NCI-H446 (cell line): ENCODE measurements around the gene WWTR1.
A peak's percentile ranks its signal among the peaks of the same experiment; 100 is the strongest.

ENCODE experiments used
- DNase-seq, 2 experiments: peaks; one replicate each; lab custom pipeline; 2025; lab: John Stamatoyannopoulos, UW

WWTR1 gene

DNA sequence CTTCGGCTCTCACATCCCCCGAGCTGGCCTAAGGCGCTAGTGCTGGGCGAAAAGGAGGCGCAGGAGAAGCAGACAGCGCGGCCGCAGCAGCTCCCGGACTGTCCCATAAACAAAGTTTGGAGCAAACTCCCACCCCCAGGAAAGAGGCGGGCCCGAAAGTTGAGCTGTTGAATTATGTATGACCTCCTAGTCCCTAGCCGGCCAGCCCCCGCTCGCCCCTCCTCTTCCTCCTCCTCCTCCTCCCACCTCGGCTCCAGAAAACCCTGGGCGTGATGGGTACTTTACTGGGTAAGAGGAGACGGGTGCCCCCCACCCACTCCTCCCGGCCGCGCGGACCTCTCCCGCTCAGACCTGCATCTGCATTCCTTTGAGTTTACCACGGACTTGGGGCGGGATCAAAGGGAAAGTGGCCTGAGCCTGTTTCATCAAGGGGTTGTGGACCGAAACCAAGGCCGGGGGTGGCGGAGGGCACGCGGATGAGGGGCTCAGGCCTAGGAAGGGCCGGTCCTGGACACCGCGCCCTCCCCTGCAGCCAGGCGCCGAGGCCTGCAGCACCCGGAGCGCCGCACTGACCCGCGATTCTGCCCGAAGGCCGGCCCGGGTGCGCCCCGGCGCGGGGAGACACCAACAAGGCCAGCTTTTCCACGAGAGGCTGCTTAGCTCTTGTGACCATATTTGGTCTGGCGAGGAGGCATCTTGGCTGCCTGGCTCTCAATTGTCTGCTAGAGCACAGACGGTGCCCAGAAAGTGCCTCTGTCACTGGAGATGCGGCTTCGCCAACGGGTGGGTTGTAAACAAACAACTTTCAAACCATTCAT is at the start of gene WWTR1:
Gene WWTR1, minus strand, starts transcription at position 100 of the 818 bp plus-strand sequence. CDS start 719 bp downstream, outside the sequence.
- peak; percentile 71 to 85 for DNase-seq

DNA sequence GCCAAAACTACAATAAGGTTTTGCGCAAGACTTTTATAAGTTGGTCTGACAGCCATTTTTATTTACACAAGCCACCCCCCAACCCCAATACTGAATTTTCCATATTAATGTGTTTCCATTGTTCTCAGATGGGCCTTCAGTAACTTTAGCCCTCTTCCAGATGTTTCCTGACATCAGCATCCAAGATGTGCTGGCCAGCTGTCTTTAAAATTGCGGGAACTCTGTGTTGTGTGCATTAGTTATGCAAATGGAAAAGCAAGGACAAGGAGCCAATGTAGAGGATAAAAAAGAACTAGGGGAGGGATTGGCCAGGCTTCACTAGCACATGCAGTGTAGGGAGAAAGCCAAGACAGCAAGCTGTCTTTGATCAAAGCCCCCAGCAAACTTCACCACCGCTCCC is 49.1 kb upstream of the WWTR1 start:
- no peak for DNase-seq

DNA sequence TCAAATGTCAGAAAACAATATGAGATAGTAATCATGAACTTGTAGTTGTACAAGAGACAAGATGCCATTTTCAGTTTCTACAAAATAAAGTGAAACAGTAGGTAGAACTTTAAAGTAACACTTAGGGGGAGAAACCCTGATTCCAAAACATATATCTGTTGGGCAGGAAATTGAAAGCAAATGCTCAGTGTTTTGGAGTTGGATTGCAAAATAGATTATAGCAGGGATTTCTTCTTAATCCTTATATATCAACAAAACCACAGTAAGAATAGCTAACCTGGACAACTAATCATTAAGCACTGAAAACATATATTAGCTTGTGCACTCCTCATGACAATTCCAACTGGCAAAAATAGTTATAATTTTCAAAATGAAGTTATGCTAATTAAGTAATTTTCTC is 47.6 kb upstream of the WWTR1 start:
- no peak for DNase-seq

DNA sequence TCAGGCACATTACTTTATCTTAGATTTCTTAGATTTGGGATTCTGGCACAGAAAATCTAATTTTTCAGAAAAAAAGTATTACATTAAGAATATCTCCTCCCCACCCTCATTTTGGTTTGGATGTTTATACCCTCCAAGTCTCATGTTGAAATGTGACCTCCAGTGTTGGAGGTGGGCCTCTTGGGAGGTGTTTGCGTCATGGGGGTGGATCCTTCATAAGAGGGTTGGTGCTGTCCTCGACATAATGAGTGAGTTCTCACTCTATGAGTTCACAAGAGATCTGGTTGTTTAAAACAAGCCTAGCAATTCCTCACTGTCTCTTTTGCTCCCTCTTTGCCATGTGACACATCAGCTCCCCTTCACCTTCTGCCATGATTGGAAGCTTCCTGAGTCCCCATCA is 45.6 kb upstream of the WWTR1 start:
- DNase-seq: no peak

DNA sequence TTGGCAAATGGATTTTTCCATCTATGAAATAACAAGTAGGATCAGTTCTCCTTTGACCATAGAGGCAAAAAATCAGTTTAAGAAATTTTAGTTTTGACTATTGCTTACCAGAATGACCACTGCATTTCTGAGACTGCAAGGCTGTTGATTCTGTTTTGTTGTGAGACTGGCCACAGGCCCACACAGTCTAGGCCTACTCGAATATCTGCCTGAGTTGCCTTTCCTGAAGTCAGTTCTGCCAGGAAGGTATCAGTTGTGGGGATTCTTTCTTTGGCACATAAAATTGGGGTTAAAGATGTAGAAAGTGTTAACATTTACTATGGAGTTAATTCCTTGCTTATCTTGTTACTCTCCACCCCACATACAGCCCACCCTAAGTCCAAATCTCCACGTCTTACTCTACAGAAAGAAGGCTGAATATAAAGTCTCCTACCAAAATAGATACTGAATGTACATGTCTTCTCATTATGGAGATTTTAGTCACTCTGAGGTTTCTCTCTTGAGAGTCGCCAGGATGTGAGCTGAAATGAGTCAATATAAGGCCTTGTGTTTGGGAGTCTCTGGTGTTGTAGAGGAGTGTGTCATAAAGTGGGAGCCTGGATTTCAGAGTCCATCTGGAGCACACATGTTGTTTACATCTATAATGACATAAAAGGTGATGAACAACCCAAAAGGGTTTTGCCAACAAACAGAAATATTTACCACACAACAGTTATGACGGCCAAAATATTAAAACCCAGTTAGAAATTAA is 45.0 kb upstream of the WWTR1 start:
- no peak for DNase-seq

DNA sequence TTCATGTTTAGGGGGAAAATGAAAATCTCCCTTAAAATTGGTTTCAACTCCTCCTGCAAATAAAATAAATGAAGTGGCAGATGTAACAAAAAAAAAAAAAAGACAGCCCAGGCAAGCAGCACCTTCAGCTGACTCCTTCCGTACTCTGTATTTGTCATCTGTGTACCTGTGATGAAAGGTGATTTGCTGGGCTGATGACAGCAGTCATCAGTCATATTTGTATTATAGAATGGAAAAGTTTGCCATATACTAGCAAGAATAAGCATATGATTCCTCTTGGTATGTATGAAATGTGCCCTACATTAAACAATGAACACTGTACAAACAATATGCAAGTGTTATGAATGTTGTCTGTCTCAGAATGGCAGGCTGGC is 44.1 kb upstream of the WWTR1 start:
- DNase-seq: no peak

DNA sequence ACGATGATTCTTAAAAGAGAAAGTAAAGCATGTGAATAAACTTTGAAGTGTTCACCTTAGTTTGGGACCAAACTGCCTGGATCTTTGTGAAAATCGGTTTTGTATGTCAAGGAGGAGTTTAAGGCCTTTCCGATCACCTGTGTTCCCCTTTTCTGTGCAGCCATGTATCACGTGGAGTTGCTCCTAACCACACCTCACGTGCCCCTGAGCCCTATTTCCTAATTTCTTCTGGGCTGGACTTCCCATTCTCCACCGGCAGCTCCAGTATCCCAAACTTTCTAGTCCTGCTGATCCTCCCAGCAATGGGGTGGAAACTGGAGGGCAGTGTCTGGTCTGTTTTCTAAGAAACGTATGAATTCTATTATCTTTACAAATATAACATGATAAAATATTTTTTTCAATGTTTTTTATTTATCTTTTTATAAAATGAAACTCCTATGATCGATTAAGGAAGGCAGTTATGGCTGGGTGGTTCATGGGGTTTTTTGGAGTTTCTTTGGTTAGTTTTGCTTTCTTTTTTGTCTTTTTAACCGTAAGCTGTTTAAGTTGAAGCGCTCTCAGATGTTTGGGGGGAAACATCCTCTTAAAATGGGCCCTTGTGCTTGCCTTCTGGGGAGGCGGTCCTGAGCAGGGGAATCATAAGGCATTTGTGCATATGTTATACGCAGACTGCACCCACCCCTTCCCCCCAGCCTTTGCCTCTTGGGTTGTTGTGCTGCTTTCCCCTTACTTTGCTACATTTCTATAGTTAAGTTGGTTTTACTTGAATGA is 43.6 kb upstream of the WWTR1 start:
- DNase-seq: no peak

DNA sequence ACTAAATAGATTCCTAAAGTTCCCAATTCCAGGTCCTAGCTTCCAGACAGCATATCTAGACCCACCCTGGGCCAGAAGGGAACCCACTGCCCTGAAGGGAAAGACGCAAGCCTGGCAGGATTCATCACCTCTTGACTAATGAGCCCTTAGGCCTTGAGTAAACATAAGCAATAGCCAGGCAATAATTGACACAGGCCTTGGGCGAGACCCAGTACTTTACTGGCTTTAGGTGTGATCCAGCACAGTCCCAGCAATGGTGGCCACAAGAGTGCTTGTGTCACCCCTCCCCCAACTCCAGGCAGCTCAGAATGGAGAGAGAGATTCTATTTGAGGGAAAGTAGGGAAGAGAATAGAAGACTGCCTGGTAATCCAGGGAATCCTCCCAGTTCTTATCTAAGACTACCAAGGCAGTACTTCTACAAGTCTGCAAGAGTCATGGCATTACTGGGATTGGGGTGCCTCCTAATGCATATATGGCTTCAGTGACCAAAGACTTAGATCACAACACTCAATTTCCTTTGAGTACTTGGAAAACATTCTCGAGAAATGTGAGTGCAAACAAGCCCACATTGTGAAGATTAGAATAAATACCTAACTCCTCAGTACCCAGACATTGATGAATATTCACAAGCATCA is 30.4 kb upstream of the WWTR1 start:
- no peak for DNase-seq

DNA sequence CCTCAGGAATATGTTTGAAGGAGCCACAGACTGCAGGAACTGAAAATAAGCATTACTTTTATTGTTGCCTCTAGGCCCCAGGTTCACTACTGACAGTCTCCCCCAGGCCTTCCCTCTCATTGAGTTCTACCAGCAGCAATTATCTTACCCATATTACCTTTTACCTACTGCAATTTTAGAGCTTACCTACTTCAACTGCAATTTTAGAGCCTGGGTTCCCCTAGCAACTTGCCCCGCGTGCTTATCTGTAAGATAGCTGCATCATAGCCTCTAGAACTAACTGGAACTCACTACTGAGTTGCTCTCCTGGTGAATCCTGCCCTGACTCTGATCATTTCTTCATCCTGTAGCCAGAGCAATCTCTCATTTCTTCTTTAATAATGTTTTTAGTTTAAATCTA is 29.2 kb upstream of the WWTR1 start:
- DNase-seq: no peak

DNA sequence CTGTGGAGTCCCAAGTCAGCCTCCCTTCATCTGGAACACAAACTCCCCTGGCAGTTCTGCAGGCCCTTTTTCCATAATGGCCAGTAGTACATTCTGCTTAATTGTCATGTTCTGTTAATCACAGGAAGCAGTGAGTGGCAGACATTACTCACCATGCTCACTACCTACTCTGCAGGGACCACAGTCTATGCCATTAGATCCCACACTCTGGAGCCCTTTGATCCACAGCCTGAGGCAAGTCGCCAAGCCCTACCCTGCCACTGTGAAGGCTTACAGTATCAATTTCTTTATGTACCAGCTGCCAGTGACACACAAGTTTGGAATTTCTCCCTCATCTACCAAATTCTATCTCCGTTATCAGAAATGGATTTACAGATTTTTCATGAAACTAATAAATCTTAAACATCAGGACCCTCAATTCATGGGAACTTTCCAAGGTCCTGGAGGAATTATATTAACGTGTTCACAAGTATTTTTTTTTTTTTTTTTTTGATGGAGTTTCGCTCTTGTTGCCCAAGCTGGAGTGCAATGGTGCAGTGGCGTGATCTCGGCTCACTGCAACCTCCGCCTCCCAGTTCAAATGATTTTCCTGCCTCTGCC is 20.6 kb upstream of the WWTR1 start:
- peak in 1 of 2 experiments; percentile 40 for DNase-seq

DNA sequence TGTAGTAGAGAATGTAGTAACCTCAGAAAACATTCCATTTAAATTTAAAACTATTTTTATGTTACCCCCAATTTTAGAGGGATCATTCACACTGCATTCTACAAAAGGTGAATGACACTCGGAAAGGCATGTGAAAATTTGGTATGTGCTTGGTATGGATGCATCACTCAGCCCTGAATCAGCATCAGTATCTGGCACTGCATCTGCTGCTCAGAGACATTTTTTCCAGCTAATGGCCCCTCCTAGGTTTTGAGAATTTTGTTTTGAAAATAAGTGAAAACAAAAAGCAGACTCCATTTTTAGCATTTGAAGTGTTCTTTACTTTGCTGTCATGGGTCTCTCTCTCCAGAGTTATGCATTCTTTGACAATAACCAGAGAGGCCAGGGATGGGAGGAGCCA is 15.6 kb upstream of the WWTR1 start:
- no peak for DNase-seq

DNA sequence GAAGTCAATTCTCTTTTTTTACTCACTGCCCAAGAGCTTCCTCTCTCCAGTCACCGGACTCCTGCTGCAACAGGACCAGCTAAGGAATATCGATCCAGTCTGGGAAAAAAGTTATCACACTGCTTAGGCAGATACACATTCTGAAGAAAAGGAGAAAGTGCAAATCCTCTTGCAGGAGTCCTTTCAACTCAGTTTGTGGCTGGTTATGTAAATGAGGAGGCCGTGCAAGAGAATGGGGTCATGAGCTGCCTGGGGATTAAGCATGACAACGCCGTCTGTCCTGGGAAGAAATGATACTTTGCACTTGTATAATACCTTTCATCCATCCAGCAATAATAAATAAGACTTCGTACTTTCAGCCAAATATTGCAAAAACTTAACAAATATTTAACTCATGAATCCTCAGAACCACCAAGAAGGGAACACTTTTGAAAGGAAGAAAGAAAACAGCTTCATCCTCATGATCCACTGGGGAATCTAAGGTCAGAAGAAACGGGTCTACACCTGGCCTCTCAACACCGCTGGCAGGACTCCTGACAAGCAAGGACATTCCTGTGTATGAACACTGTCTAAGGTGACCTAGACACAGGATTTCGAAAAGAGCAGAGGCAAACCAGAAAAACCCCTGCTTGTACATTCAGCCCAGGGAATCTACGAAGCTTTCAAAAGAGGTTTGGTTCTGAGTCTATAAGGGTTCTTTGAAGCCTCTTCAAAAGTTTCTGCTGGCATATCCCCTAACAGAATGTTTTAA is 13.1 kb upstream of the WWTR1 start:
- DNase-seq: no peak

DNA sequence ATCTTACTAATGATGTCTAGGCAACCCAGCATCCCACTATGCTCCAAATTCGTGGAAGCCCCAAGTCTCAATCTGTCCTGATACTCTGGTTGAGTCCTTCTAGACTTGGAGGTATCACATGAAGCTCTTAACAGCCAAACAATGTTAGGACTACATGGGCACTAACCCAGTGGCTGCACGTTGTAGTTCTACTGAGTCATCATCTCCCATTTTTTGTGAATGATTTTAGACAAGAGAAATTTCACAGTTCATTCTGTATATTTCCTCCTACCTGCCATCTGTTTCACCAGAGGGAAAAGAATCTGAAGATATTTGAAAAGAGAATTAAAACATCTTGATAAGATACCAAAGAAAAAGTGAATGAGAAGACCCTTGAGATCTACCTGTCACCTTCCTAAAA is 9.8 kb upstream of the WWTR1 start:
- no peak for DNase-seq

DNA sequence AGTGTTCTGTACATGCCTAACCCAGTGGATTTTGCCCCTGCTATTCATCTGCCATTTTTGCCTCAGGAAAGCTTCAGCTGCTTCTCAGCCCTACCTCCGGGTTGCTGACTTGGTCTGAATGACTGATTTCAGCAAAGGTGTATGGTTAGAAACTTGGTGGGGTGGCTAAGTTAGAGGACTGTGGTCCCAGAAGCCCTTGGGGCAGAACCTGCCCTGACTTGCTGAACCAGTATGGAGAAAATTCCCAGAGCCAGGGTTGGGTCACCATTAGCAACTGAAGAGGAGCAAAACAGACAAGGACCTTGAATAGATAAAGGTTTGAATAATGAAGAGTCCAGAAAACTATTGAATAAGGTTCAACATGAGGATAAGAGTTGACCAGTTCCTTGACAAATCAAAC is 6.1 kb upstream of the WWTR1 start:
- DNase-seq: no peak

DNA sequence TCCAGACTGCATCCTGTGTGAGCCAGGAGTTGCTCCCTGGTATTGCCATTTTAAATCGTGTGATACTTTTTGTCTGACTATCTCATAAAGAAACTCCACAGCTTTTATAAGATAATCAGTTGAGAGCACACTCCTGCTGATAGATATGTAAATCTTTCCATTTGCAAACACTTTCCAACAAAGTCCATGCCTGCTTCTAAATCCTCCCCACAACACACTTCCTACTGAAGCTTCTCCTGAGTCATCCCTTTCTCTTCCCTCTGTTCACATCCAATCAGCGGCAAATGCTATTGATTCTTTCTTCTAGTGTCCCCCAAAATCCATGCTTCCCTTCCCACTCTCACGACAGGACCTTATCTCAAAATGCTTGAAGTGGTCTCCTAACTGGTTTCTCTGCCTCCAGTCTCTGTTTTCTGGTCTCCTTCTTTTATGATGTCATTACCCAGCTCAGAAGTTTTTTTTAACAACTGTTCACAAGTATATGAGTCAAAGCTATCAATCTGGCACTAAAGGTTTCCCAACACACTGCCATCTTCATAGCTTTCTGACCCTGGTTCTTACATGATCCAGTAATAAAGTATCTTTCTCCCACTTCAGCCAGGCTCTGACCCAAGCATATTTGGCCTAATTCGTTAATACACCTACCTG is 4.5 kb upstream of the WWTR1 start:
- DNase-seq: no peak

DNA sequence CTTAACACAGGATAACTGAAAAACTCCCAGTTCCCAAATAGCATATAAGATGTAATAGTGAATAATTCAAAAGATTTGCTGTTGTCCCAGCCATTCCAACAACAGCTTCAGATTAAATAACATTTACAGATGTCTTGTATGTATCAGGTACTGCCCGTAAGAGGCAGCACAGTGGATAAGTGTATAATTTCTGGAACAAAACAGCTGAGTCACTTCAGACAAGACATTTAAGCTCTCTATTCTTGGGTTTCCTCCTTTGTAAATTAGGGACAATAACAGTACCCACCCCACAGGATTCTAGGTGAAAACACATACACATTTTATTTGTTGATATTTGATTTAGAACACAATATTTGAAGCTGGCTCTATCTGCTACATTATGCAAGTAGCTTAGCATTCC is 2.6 kb upstream of the WWTR1 start:
- DNase-seq: no peak

DNA sequence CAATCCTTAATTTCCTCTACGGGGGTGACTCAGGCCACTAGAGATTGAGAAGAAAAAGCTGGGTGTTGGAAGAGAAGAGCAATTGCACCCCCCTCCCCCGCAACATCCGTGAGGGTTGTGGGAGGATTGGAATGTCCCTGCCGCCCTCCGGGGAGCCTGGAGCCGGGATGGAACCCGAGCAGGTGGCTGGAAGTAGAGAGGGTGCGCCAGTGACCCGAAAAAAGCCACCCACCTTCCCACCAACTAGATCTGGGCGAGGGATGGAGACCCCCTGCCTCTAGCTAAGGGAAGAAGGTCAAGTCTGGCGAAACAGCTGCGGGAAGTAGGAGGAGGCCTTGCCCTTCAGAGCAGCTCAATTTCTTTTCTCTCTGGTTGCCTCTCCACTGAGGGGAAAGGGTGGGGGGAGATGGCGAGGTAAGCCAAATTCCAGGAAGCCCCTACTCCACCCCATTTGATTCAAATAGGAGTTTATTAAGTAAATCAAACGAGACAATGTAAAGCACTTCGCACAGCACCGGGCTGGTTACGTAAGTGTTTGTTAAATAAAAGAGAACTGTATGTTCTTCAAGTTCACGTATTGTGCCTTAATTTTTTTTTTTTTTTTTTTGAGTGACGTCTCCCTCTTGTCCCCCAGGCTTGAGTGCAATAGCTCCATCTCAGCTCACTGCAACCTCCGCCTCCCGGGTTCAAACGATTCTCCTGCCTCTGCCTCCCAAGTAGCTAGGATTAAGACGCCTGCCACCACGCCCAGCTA is 1.1 kb upstream of the WWTR1 start:
- DNase-seq: no peak

DNA sequence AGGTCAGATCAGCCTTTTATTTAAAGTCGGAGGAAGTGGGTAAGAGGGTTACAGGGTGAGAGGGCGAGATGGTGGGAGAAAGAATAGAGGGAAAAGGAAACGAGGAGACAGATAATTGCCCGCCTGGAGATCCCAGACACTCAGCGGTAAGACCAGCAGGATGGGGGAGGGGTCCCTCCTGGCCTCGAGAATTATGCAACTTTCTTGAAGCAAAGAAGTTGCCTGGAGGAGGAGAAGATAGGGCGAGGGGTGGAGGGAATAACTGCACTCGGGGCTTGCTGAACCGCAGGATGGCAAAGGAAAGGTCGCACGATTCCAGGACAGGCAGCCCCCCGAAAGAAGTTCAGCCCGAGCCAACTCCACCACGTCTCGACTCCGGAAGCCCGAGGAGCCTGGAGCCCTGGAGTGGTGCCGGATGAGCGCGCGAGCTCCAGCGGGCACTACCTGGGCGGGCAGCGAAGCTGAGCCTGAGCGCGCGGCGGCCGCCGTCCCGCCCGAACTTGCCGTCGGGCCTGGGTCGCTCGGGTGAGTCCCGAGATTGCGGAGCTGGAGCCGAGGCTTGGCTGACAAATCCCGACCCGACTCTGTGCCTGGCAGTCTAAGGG is 402 bp downstream of the WWTR1 start:
- DNase-seq: no peak

DNA sequence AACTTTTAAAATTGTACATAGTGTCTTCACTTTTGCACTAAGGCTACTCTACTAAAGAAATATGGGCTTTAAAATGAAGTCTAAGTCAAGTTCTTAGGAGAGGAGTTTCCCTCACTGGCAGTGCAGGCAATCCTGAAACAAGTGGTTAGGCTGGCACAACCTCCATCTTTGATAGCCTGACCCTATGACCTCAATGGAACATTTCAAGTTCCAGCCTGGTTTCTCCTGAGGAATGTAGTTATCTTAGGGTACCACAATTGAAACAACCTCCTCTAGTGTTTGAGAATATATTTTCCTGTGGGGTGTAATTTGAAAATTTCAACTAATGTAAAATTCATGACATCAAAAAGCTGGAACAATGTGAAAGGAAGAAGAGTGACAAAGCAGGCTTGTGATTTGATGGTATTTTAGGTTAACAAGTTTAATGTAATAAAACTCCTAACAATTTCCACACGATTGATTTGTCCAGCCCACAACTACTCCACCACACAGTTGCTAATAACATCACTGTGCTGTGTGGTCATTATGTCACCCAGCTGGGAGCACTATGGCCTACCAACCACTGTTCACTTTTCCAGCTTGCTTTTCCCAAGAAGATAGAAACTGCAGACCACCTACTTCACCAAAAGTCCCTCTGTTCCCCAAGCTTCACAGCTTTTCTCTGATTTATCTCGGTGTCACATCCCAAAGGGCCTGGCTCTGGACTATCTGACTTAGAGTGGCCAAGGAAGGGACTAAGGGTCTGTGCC is 1.8 kb downstream of the WWTR1 start:
- DNase-seq: no peak
